GM18907 (cell line): ENCODE measurements around the gene MTHFD2.

Experiments
- ATAC-seq: cut with Tn5 transposase; IDR thresholded peaks from one replicate; pipeline ENCODE4 v1.9.1; 2021; ENCODE audit warnings: mild to moderate bottlenecking, moderate library complexity; ENCODE audit not compliant: unreplicated experiment

Gene MTHFD2

DNA sequence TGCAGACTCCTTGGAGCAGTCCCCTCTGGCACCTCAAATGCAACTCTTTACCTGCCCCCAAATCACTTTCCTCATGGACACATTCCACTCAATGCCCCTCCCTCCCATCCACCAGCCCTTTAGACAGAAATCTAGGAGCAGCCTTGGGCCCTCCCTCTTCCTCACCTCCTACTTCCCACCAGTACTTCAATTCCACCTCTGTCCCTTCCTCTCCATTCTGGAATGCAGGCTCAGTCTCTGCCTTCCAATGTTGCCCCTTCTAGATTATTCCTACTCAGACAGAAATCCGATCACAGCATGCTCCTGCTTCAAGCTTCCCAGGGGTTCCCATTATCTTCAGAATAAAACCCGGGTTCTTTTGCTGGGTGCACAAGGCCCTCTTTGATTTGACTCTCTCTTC is 62.1 kb downstream of the MTHFD2 start:
- no peak for ATAC-seq

DNA sequence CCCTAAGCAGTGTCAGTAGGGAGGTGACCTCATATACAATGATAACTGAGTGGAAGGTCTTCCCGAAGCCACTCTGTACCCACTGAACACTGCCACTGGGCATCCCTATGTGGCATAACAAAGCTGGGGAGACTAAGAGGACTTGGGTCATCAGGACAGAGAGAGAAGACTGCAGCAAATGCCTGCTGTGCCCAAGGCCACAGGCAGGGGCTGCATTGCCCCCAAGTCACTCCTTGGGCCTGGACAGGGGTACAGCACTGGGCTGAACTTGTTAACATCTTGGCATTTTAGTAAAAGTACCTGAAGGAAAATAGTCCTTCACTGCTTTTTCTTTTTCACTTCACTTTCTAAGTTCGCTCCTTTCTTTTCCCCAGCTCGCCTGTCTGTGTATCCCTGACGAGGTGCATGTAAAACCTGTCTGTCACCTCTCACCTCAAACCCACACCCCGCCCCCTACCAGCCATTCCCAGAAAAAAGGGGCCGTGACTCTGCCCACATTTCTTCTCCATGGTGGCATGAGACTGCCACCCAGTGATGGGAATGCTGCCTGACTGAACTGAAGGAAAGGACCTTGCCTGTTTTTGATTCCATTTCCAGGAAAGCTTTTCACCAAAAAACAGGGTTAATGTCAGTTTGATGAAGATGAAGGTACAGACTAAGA is 62.9 kb downstream of the MTHFD2 start:
- ATAC-seq, result no peak

DNA sequence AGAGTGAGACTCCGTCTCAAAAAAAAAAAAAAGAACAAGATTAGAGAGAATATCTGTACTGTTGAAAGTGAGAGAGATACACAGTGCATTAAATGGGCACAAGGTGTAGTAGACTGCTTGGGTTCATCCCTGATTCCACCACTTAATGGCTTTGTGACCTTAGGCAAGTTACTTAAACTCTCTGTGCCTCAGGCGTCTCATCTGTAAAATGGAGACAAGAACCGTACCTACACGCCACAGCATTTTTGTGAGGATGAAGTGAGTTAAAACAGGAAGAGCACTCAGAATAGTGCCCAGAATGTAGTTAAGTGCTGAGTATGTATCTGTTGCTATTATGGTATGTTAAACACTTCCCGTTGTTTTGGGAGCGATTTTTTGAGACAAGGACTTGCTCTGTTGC is 64.3 kb downstream of the MTHFD2 start:
- no peak for ATAC-seq

DNA sequence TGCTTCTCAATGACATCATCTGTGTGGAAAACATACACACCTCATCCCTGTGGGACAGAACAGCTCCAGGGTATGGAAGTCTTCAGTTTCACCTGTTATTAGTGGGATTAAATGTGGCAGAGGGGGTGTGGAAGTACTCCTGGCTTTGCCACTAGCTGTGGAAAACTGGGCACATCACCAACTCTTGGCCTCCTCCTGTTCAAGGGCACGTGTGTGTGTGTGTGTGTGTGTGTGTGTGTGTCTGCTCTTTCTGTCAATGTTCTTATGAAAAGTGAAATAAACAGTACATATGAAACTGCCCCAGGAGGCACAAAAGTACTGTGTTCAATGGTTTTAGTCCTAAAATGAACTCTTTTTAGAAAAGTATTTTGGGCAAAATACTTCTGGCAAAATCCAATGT is 65.9 kb downstream of the MTHFD2 start:
- ATAC-seq, result no peak

DNA sequence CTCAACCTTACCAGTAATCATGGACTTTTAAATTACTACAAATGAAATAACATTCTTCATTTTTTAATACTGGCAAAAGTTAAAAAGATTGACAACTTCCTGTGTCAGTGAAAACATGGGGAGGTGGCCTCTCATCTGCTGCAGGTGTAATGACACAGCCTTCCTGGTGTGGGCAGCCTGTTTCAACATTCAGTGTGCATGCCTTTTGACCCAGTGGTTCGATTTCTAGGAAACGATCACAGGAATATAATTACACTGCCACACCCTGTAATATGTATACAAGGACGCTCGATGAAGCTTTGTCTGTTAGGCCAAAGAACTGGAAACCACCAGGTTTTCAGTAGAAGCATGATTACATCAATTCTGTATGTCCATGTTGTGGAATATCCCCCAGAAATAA is 68.7 kb downstream of the MTHFD2 start:
- ATAC-seq, result no peak
